Astrocyte (in vitro differentiated cells and primary cell): ENCODE results near the gene CCNH. TPM values are rescaled to one million over a fixed set of nuclear protein-coding genes. Genes with fewer than 3 reads are reported as not detected.

Source experiments
- DNase-seq: peaks from one replicate; pipeline ENCODE4 v3.0.0-alpha.2; 2010; ENCODE audit warnings: low read depth
- FAIRE-seq: peaks from 2 replicates; lab custom pipeline; 2011; peaks lifted over from hg19 to GRCh38; lab: Jason Lieb, UNC
- H2AFZ ChIP-seq: 2 replicates; pipeline ENCODE4 v1.6.0; 2012; ENCODE audit warnings: low read depth, low read length, inconsistent platforms
- H3K27ac ChIP-seq: 2 replicates; pipeline ENCODE4 v1.5.1; 2011; ENCODE audit warnings: low read depth, low read length, inconsistent platforms
- H3K27me3 ChIP-seq: 2 replicates; pipeline ENCODE4 v1.6.0; 2011; ENCODE audit warnings: low read length, inconsistent platforms; ENCODE audit not compliant: insufficient read depth
- H3K36me3 ChIP-seq: 2 replicates; pipeline ENCODE4 v1.5.1; 2011; ENCODE audit warnings: low read length, inconsistent platforms; ENCODE audit not compliant: insufficient read depth
- H3K4me1 ChIP-seq: 2 replicates; pipeline ENCODE4 v1.5.1; 2011; ENCODE audit warnings: low read length, inconsistent platforms; ENCODE audit not compliant: insufficient read depth
- H3K4me2 ChIP-seq: 2 replicates; pipeline ENCODE4 v1.6.0; 2012; ENCODE audit warnings: low read length, inconsistent platforms
- H3K4me3 ChIP-seq: 2 replicates; pipeline ENCODE4 v1.5.1; 2011; ENCODE audit warnings: low read depth, mild to moderate bottlenecking, low read length, inconsistent platforms; ENCODE audit not compliant: insufficient read depth
- H3K79me2 ChIP-seq: 2 replicates; pipeline ENCODE4 v1.6.0; 2012; ENCODE audit warnings: mild to moderate bottlenecking, low read length, inconsistent platforms; ENCODE audit not compliant: insufficient read depth
- H3K9ac ChIP-seq: 2 replicates; pipeline ENCODE4 v1.6.0; 2012; ENCODE audit warnings: mild to moderate bottlenecking, low read length, inconsistent platforms
- H3K9me3 ChIP-seq: 2 replicates; pipeline ENCODE4 v1.5.1; 2012; ENCODE audit warnings: low read depth, mild to moderate bottlenecking, low read length, inconsistent platforms; ENCODE audit not compliant: insufficient read depth
- H4K20me1 ChIP-seq: 2 replicates; pipeline ENCODE4 v1.6.0; 2012; ENCODE audit warnings: low read length, inconsistent platforms; ENCODE audit not compliant: insufficient read depth
- H3K27ac Mint-ChIP-seq: one replicate; pipeline ENCODE4 v1.8.0; 2021; ENCODE audit warnings: mild to moderate bottlenecking, mixed read lengths; ENCODE audit not compliant: unreplicated experiment
- H3K27me3 Mint-ChIP-seq: one replicate; pipeline ENCODE4 v1.8.0; 2021; ENCODE audit warnings: low read depth, mixed read lengths; ENCODE audit not compliant: unreplicated experiment
- H3K36me3 Mint-ChIP-seq: one replicate; pipeline ENCODE4 v1.8.0; 2021; ENCODE audit warnings: low read depth, mixed read lengths; ENCODE audit not compliant: unreplicated experiment
- H3K4me1 Mint-ChIP-seq: one replicate; pipeline ENCODE4 v1.8.0; 2021; ENCODE audit warnings: low read depth, mixed read lengths; ENCODE audit not compliant: unreplicated experiment
- H3K4me3 Mint-ChIP-seq: one replicate; pipeline ENCODE4 v1.8.0; 2021; ENCODE audit warnings: mild to moderate bottlenecking, moderate library complexity, mixed read lengths; ENCODE audit not compliant: unreplicated experiment
- H3K9me3 Mint-ChIP-seq: one replicate; pipeline ENCODE4 v1.8.0; 2021; ENCODE audit warnings: mild to moderate bottlenecking, mixed read lengths; ENCODE audit not compliant: unreplicated experiment
- CTCF ChIP-seq: IDR thresholded peaks from 2 replicates; pipeline ENCODE4 v1.5.1; 2011; ENCODE audit warnings: low read depth, mild to moderate bottlenecking, inconsistent platforms, low read length, moderate library complexity; ENCODE audit not compliant: insufficient read depth
- EZH2 ChIP-seq: IDR thresholded peaks from 2 replicates; pipeline ENCODE4 v1.6.1; 2012; ENCODE audit warnings: mild to moderate bottlenecking, low read length, inconsistent platforms; ENCODE audit not compliant: insufficient read depth
- total RNA-seq: library from RNA; stranded (reverse); gene quantifications from 2 replicates; pipeline ENCODE4 v1.2.1, GENCODE V29; 2021

The CCNH gene
- total RNA-seq, 1 donor from 2014 or later = 30.5 TPM

DNA sequence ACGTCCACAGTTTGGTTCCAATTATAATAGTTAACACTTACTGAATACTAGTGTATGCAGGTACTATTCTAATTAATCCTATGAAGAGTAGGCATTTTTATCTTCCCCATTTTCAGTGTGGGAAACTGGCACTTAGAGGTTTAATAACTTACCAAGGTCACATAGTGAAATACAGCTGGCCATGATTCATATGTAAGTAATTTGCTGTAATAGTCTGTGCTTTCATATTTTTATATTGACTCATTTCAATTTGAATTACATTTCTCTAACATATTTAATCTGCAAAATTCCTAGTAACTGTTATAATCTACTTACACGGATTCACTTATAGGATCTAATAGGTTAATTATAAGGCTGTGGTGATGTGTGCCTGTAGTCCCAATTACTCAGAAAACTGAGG, 19.4 kb downstream of the CCNH start:
- Histone ChIP-seq H3K79me2 (peaks cover 24% of the 10 kb centered on the region), H3K27me3 (no peaks in the 10 kb centered on the region), H3K4me2 (peak overlapping the region; percentile 58), H3K4me1 (peaks cover 30% of the 10 kb centered on the region), H4K20me1 (no peaks in the 10 kb centered on the region), H2AFZ (no peak overlapping the region), H3K36me3 (peaks cover 56% of the 10 kb centered on the region), H3K27ac (peak overlapping the region; percentile 90), H3K9ac (peak overlapping the region; percentile 70), H3K9me3 (no peaks in the 10 kb centered on the region), H3K4me3 (no peak overlapping the region)
- FAIRE-seq (peak; percentile 49), DNase-seq (peak; percentile 89)
- H3K4me3 Mint-ChIP-seq = no peak overlapping the region
- H3K9me3 Mint-ChIP-seq = no peaks in the 10 kb centered on the region
- no peaks in the 10 kb centered on the region for H3K27me3 Mint-ChIP-seq
- TF ChIP-seq EZH2 (no peak), CTCF (no peak)
- H3K4me1 Mint-ChIP-seq = peaks cover 36% of the 10 kb centered on the region
- peaks cover 10% of the 10 kb centered on the region for H3K36me3 Mint-ChIP-seq
- H3K27ac Mint-ChIP-seq = peak overlapping the region; percentile 94

GRCh38 chr5:87392801-87393200, 19.9 kb downstream of the CCNH start:
- Histone ChIP-seq H3K4me2 (peak overlapping the region; percentile 58), H2AFZ (no peak overlapping the region), H3K4me1 (peaks cover 30% of the 10 kb centered on the region), H3K27ac (peak overlapping the region; percentile 90), H3K4me3 (no peak overlapping the region), H3K36me3 (peaks cover 56% of the 10 kb centered on the region), H4K20me1 (no peaks in the 10 kb centered on the region), H3K79me2 (peaks cover 20% of the 10 kb centered on the region), H3K27me3 (no peaks in the 10 kb centered on the region), H3K9me3 (no peaks in the 10 kb centered on the region), H3K9ac (peak overlapping the region; percentile 66)
- no peak for TF ChIP-seq CTCF
- no peak for TF ChIP-seq EZH2
- DNase-seq = no peak
- H3K36me3 Mint-ChIP-seq = peaks cover 10% of the 10 kb centered on the region
- H3K4me1 Mint-ChIP-seq = peaks cover 36% of the 10 kb centered on the region
- no peaks in the 10 kb centered on the region for H3K9me3 Mint-ChIP-seq
- no peak overlapping the region for H3K4me3 Mint-ChIP-seq
- FAIRE-seq = peak; percentile 39
- H3K27ac Mint-ChIP-seq = peak overlapping the region; percentile 94
- H3K27me3 Mint-ChIP-seq = no peaks in the 10 kb centered on the region

- H3K9ac ChIP-seq = peak overlapping the region; percentile 66
- DNase-seq (no peak), FAIRE-seq (peak; percentile 56)
- no peak overlapping the region for H2AFZ ChIP-seq
- no peak overlapping the region for H3K4me2 ChIP-seq
- TF ChIP-seq CTCF (no peak), EZH2 (no peak)
- H3K4me1 ChIP-seq = peaks cover 30% of the 10 kb centered on the region
- no peaks in the 10 kb centered on the region for H3K9me3 Mint-ChIP-seq
- no peaks in the 10 kb centered on the region for H3K27me3 Mint-ChIP-seq
- no peaks in the 10 kb centered on the region for H3K9me3 ChIP-seq
- no peaks in the 10 kb centered on the region for H3K27me3 ChIP-seq
- H3K79me2 ChIP-seq = peaks cover 16% of the 10 kb centered on the region
- peaks cover 63% of the 10 kb centered on the region for H3K36me3 ChIP-seq
- H3K4me1 Mint-ChIP-seq = peaks cover 36% of the 10 kb centered on the region
- H4K20me1 ChIP-seq = no peaks in the 10 kb centered on the region
- peak overlapping the region; percentile 94 for H3K27ac Mint-ChIP-seq
- peaks cover 10% of the 10 kb centered on the region for H3K36me3 Mint-ChIP-seq
- no peak overlapping the region for H3K4me3 Mint-ChIP-seq
- peak overlapping the region; percentile 90 for H3K27ac ChIP-seq
- no peak overlapping the region for H3K4me3 ChIP-seq
Measured at GRCh38 chr5:87392170-87392569, 20.6 kb downstream of the CCNH start.
